ENCODE data around the gene CLIC4. TPM values are rescaled to one million over a fixed set of nuclear protein-coding genes. Genes with fewer than 3 reads are reported as not detected.
"Not testable (repeated sequence)": the region's sequence is repeated elsewhere in the genome, so short reads cannot be mapped to it uniquely, and the experiment has no call there.

The CLIC4 gene
- total RNA-seq, 1 experiment from 2014 or later, result 242 TPM

DNA sequence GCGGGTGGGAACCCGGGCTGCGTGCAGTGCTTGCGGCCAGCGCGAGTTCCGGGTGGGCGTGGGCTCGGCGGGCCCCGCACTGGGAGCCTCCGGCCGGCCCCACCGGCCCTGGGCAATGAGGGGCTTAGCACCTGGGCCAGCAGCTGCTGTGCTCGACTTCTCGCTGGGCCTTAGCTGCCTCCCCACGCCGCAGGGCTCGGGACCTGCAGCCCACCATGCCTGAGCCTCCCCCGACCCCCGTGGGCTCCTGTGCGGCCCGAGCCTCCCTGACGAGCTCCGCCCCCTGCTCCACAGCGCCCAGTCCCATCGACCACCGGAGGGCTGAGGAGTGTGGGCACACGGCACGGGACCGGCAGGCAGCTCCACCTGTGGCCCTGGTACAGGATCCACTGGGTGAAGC lies 23.7 kb upstream of the CLIC4 start:
- POLR2A ChIA-PET, result no interaction called here
- H3K4me3 Mint-ChIP-seq (ENCODE audit: unreplicated experiment), result no peak overlapping the region

DNA sequence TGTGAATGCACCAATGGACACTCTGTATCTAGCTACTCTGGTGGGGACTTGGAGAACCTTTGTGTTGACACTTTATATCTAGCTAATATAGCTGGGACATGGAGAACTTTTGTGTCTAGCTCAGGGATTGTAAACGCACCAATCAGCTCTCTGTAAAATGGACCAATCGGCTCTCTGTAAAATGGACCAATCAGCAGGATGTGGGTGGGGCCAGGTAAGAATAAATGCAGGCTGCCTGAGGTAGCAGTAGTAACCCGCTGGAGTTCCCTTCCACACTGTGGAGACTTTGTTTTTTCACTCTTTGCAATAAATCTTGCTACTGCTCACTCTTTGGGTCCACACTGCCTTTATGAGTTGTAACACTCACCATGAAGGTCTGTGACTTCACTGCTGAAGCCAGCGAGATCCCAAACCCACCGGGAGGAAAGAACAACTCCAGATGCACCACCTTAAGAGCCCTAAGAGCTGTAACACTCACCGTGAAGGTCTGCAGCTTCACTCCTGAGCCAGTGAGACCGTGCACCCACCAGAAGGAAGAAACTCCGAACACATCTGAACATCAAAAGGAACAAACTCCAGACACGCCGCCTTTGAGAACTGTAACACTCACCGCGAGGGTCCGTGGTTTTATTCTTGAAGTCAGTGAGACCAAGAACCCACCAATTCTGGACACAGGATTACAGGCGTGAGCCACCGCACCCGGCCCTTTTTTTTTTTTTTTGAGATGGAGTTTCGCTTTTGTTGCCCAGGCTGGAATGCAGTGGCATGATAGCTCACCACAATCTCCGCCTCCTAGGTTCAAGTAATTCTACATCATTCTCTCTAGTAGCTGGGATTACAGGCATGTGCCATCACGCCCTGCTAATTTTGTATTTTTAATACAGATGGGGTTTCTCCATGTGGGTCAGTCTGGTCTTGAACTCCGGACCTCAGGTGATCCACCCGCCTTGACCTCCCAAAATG lies 22.9 kb upstream of the CLIC4 start:
- DNase-seq (ENCODE audit: unreplicated experiment); H3K9me3 Mint-ChIP-seq (ENCODE audit: unreplicated experiment); H3K27me3 Mint-ChIP-seq (ENCODE audit: insufficient read depth, unreplicated experiment); intact Hi-C loops (cut with micrococcal nuclease); H3K27ac Mint-ChIP-seq (ENCODE audit: low read depth, unreplicated experiment); BruUV-seq (replicated peaks): not testable (repeated sequence)
- POLR2A ChIA-PET, result interaction anchor here (0.7 to 1.4 kb wide), 2 partner anchors 22 to 27 kb away, joined by 3 to 6 read pairs; partner anchors contain the start of gene CLIC4
- peak overlapping the region; percentile 50 for H3K4me3 Mint-ChIP-seq (ENCODE audit: unreplicated experiment)
- H3K36me3 Mint-ChIP-seq (ENCODE audit: insufficient read depth, unreplicated experiment), result peaks cover 10% of the 10 kb centered on the region
- H3K4me1 Mint-ChIP-seq (ENCODE audit: insufficient read depth, unreplicated experiment), result peaks cover 12% of the 10 kb centered on the region
- CTCF ChIA-PET, result interaction anchor here (0.7 to 1.2 kb wide), 2 partner anchors 12 to 34 kb away, joined by 3 to 6 read pairs; no protein-coding TSS in a partner anchor

More for the DNA sequence above, 23.7 kb upstream of the CLIC4 start:
- peaks cover 6% of the 10 kb centered on the region for H3K4me1 Mint-ChIP-seq (ENCODE audit: insufficient read depth, unreplicated experiment)
- CTCF ChIA-PET, result interaction anchor here (0.7 to 1.2 kb wide), 2 partner anchors 11 to 33 kb away, joined by 3 to 6 read pairs; no protein-coding TSS in a partner anchor
- DNase-seq (ENCODE audit: unreplicated experiment), result no peak
- intact Hi-C loops (cut with micrococcal nuclease), result no loop called here
- BruUV-seq (replicated peaks), result no TSS peak
- TF ChIP-seq CTCF (IDR thresholded peaks at IDR 0.05; ENCODE audit: unreplicated experiment), result no peak
- H3K27me3 Mint-ChIP-seq (ENCODE audit: insufficient read depth, unreplicated experiment), result no peaks in the 10 kb centered on the region
- no peaks in the 10 kb centered on the region for H3K9me3 Mint-ChIP-seq (ENCODE audit: unreplicated experiment)
- H3K36me3 Mint-ChIP-seq (ENCODE audit: insufficient read depth, unreplicated experiment), result peaks cover 7% of the 10 kb centered on the region
- H3K27ac Mint-ChIP-seq (ENCODE audit: low read depth, unreplicated experiment), result no peak overlapping the region

DNA sequence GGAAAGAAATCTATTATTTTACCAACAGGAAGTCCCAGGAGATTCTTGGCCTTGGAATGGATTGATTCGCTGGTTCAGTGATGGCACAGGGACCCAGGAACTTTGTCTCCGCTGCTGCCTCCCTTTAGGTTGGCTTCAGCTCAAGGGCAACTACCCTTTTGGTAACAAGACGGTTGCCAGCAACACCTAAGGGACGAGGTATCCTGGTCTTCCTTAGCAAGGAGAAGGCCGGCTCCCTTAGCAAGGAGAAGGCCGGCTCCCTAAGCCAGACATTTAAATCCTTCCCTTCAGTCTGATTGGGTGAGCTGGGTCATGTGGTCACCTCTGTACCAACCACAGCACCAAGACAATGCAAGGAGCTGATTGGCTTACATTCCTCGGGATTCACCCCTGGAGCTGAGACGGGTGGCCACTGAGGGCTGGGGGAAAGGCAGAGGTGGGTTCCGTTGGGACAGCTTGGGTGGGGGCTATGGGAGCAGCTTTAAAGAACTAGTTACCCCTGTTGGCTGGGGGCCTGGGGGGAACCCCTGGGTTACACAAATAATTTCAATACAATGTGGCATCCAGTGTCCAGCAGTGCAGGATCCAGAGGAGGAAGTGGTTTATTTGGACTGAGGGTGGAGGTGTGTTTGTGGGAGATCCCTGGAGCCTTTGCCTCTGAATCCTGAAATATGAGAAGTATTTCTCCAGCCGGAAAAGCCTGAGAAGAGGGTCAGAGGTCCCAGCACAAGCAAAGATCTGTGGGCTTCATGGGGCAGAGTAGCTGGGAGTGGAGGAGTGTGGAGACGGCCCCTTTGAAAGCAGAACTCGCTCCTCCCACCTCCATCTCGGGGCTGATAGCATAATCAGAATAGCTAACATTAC lies 20.7 kb upstream of the CLIC4 start:
- TF ChIP-seq CTCF (IDR thresholded peaks at IDR 0.05; ENCODE audit: unreplicated experiment), result no peak
- BruUV-seq (replicated peaks), result no TSS peak
- CTCF ChIA-PET, result interaction anchor here (1.1 kb wide), 1 partner anchor 36 kb away, joined by 6 read pairs; no protein-coding TSS in a partner anchor
- Mint-ChIP-seq H3K36me3 (ENCODE audit: insufficient read depth, unreplicated experiment) (peaks cover 4% of the 10 kb centered on the region), H3K27ac (ENCODE audit: low read depth, unreplicated experiment) (peak overlapping the region; percentile 73), H3K4me3 (ENCODE audit: unreplicated experiment) (no peak overlapping the region), H3K4me1 (ENCODE audit: insufficient read depth, unreplicated experiment) (peaks cover 7% of the 10 kb centered on the region), H3K9me3 (ENCODE audit: unreplicated experiment) (no peaks in the 10 kb centered on the region), H3K27me3 (ENCODE audit: insufficient read depth, unreplicated experiment) (no peaks in the 10 kb centered on the region)
- no peak for DNase-seq (ENCODE audit: unreplicated experiment)
- intact Hi-C loops (cut with micrococcal nuclease), result no loop called here
- POLR2A ChIA-PET, result no interaction called here

GRCh38 chr1:24725209-24725651 lies 20.0 kb upstream of the CLIC4 start:
- intact Hi-C loops (cut with micrococcal nuclease), result no loop called here
- POLR2A ChIA-PET, result interaction anchor here (0.6 to 0.7 kb wide), 2 partner anchors 501 to 1633 kb away, joined by 3 read pairs; no protein-coding TSS in a partner anchor
- Mint-ChIP-seq H3K27me3 (ENCODE audit: insufficient read depth, unreplicated experiment) (no peaks in the 10 kb centered on the region), H3K36me3 (ENCODE audit: insufficient read depth, unreplicated experiment) (peaks cover 4% of the 10 kb centered on the region), H3K4me3 (ENCODE audit: unreplicated experiment) (no peak overlapping the region), H3K27ac (ENCODE audit: low read depth, unreplicated experiment) (peak overlapping the region; percentile 73), H3K9me3 (ENCODE audit: unreplicated experiment) (no peaks in the 10 kb centered on the region), H3K4me1 (ENCODE audit: insufficient read depth, unreplicated experiment) (peaks cover 7% of the 10 kb centered on the region)
- CTCF ChIA-PET, result interaction anchor here (1.1 kb wide), 1 partner anchor 37 kb away, joined by 6 read pairs; no protein-coding TSS in a partner anchor
- no peak for DNase-seq (ENCODE audit: unreplicated experiment)
- BruUV-seq (replicated peaks), result no TSS peak
- TF ChIP-seq CTCF (IDR thresholded peaks at IDR 0.05; ENCODE audit: unreplicated experiment), result no peak

Data from MCF 10A (cell line).